Measurements from ENCODE around the gene PARP8.
A peak's percentile ranks its signal among the peaks of the same experiment; 100 is the strongest.
"Not testable (repeated sequence)": the region's sequence is repeated elsewhere in the genome, so short reads cannot be mapped to it uniquely, and the experiment has no call there.

PARP8 gene

GRCh38 chr5:50687548-50687947, 21.1 kb downstream of the PARP8 start:
- DNase-seq: no peak

DNA sequence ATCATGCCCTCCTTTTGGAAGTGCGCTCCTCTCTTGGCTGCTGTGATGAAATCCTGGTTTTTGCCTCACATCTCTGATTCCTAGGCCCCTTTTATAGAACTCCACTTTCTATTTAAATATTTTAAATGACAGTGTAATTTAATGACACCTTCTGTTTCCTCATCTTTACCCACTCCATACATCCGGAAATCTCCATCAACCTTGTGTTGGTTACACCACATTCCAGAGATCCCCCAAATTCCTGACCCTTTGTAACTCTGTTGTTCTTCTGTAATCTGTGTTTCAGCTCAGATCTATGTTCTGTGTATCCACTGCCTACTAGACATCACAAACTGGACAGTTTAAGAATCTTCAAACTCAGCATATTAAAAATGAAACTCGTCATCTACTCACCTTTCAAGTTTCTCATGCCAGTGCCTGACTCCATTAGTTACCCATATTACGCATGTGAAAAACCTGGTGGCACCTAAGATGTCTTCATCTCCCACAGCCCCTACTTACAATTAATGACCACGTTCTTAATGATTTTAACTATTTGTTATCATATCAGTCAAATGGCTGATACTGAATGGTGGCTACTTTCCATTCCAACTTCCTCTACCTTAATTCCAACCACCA, 25.1 kb downstream of the PARP8 start:
- no peak for DNase-seq

GRCh38 chr5:50694027-50694590, 27.7 kb downstream of the PARP8 start:
- no peak for DNase-seq

DNA sequence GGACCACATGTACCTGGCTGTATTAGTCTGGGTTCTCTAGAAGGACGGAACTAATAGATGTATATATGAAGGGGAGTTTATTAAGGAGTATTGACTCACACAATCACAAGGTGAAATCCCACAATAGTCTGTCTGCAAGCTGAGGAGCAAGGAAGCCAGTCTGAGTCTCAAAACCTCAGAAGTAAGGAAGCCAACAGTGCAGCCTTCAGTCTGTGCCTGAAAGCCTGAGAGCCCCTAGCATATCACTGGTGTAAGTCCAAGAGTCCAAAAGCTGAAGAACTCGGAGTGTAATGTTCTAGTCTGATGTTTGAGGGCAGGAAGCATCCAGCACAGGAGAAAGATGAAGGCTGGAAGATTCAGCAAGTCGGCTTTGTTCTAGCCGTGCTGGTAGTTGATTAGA, 28.2 kb downstream of the PARP8 start:
- DNase-seq: not testable (repeated sequence)

DNA sequence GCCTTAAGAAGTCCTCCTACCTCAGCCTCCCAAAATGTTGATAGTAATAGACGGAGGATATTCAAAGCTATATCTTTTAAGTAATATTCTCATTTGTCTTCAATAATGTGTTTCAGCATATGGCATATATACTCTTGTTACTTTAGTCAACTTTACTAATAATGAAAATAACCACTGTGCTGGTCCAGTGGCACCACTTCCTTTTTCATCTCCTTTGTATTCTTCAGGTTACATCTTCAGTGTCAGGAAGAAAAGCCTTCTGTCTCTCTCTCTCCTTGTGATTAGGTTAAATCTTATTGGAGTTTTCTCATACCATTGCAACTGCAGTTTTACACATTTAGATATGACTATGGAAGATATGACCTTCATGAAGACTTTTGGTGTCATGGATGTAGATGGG, 31.3 kb downstream of the PARP8 start:
- no peak for DNase-seq

- no peak for DNase-seq
Observed at GRCh38 chr5:50699737-50700136, 33.3 kb downstream of the PARP8 start.

GRCh38 chr5:50700706-50701105, 34.3 kb downstream of the PARP8 start:
- no peak for DNase-seq

DNA sequence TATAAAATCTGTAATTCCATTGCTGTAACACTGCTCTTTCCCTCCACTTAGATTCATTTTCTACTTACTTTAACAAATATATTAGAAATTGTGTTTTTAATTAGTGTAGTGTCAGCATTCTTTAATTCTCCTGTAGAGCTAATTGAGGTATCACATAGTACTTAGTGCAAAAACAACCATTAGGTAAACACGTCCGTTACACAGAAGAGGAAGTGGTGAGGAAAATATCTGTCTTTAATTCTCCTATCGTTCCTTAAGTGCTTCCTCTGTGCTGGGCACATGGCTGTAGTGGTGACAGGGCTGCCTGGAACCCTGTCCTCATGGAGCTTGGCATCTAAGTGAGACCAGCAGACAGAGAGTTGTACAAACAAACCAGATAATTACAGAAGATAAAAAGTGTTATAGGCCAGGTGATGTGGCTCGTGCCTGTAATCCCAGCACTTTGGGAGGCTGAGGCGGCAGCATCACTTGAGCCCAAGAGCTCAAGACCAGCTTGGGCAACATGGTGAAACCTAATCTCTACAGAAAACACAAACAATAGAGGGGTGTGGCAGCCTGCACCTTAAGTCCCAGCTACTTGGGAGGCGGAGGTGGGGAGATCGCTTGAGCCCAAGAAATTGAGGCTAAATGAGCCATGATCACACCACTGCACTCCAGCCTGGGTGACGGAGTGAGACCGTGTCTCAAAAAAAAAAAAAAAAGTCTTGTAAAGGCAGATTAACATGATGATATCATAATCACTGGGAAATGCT, 36.4 kb downstream of the PARP8 start:
- DNase-seq: no peak

- no peak for DNase-seq
Observed at GRCh38 chr5:50703367-50703666, 36.9 kb downstream of the PARP8 start.

- no peak for DNase-seq
Observed at GRCh38 chr5:50704730-50705129, 38.3 kb downstream of the PARP8 start.

DNA sequence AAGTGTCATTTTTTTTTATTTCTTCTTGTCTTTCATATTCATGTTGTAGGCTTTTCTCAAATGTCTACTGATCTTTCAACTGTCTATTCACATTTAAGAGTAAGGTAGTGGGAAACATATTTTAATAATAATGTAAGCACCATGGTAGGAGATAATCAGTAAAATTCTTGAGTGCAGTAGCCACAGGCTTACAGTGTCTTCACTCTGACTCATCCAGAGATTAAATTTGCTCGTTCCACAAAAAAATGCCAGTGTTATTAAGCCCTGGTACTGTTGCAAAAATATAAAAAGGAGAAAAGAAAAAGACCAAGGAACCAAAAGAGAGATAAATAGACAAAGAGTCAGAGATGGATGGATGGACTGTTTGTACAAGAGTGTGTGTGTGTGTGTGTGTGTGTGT, 43.0 kb downstream of the PARP8 start:
- peak; percentile 80 for DNase-seq

GRCh38 chr5:50710838-50711237, 44.4 kb downstream of the PARP8 start:
- no peak for DNase-seq

GRCh38 chr5:50711280-50711679, 44.8 kb downstream of the PARP8 start:
- peak; percentile 44 for DNase-seq

DNA sequence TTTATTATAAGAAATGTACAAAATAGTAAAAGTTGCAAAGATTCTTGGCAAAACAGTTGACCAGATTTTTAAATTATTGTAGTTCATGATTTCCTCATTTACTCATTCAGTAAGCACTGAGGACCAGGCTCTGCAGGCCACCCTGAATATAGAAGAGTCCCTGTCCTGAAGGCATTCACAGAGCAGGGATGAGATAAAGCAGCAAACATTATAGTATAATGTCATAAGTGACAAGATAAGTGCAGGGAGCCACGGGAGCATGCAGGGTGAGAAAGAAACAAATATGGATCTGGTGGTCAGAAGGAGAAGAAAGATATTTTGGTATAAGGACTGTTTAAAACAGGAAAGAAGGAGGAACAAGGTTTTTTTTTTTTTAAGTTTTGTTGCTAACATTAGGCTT, 46.0 kb downstream of the PARP8 start:
- DNase-seq: no peak

- no peak for DNase-seq
Observed at GRCh38 chr5:50715001-50715400, 48.6 kb downstream of the PARP8 start.

DNA sequence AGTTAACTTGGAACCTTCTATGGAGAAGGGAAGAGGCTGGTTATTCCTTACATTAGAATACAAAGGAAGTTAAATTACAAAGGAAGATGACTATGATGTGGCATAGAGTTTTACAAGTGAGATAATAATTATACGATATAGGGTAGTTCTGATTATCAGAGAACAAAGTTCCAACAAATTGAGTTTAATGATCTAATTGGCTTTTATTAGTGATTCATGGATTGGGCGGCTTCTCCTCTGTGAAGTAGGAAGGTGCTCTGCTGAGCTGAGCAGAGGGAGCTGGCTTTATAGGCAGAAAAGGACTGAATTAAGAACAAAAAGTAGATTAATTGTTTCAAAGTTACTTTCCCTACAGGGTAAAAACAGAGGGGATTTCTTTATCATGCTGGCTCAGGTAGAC, 49.7 kb downstream of the PARP8 start:
- no peak for DNase-seq

GRCh38 chr5:50717651-50718050, 51.2 kb downstream of the PARP8 start:
- no peak for DNase-seq

DNA sequence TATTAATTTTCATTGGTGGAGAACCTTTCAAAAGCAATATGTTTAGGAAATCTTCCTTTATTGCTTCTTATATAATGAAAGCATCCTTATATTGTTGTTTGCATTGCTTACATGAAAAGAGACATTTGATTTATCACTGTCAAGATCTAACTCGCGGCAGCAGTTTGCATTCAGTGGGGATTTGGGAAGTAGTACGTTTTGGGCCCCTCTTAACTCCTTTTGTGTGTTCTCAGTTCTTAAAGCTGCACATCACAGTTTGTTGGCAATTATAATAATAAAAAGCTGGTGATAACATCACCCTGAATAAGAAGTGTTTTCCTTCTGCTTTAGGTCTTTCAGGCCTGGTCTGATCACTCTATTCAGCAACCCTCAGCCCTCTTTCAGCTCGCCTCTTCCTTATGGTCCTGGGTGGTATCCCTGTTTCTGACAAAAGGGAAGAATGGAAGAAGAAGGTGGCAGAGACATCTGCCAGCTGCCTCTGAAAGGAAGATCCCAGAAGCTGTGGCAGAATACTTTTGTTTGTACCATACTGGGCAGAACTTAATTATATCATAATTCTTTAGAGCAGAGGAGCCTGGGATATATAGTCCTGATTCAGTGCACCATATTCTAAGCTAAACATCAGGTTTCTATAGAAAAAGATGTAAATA, 53.7 kb downstream of the PARP8 start:
- DNase-seq: no peak

- no peak for DNase-seq
Observed at GRCh38 chr5:50722223-50722622, 55.8 kb downstream of the PARP8 start.

DNA sequence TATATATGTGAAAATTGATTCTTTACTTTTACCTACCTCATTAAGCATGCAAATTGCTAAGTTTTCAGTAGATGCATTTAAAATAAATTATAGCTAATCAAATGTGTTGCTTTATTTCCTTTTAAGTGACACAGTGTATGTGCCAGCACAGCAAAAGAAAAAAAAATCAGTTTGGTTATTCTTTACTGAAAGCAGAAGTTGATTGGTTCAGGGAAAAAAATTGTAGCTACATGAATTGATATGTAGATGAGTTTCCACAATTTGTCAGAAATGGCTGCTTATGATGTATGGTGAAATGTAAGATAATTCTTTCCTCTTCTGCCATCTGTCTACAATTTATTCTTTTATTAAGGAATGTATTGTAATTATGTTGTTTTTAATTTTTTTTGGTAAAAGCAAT, 57.8 kb downstream of the PARP8 start:
- no peak for DNase-seq

DNA sequence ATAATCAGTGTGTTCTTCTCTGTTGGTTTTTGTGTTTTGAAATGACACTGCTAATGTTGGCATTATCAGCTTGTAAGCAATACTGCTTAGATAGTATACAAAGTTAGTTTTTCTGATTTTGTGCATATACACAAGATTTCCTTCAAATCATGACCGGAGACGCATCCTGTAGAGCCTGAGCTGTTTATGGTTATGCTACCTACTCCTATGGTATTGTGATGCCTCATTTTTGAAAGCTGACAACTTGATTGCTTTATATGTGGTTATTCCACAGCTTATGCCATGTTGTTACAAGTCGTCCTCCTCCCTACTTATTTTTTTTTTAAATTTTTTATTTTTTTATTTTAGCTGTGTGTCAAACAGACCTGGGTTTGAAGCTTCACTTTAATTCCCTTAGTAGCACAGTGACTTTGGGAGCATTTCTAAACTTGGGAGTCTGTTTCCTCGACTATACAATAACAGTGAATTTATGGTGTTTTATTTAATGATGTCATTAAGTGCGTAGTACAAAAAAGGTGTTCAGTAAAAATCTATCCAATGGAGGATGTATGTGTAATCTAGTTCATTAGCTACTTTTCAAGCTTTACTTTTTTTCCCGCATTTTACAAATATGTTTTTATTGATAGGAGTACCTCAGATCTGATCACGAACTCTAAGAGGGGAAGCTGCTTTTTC, 59.5 kb downstream of the PARP8 start:
- DNase-seq: no peak

DNA sequence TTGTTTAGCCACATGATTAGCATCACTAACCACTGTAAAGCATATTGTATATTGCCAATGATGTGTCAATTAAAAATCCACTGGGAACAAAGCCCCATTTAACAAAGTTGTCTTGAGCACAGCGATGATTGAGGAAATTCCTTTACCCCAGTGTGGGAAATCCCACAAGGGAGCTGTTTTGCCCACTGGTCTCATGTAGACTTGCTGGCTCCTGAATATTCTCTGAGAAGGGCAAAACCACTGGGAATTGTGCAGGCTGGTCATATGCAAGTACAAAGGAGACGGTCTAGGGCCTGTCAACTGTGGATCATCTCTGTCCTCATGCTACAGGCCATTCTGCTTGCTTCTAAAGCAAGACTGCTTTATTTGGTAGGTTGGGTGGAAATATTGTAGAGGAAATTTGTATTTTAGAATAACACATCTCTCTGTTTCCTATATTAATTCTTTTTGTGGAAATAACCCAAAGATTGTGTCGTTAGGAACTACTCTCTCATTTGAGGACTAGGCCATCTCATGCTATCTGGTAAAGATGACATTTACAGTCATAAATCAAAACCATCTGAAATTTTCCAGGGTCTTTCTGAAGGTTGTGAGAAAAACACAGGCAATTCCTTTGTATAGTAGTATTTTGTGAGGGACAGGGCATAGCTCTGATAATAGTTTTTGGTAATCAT, 60.2 kb downstream of the PARP8 start:
- DNase-seq: no peak

DNA sequence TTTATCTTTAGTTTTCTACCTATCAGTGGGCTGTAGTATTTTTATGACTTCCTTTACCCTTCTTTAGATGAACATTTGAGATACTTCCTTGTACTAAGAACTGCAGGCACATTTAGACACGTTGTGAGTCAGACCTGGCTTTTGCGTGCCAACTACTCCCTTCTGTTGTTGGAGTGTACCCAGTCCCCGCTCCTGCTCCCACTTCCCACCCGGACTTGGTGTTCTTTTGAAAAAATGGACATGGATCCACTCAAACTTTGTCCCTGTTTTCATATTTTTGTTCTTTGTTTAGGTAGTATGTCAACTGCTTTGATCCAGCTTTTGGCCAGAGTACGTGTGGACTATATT, 60.7 kb downstream of the PARP8 start:
- peak; percentile 48 for DNase-seq

All from NCI-H226 (cell line).